Activated CD8-positive, alpha-beta memory T cell treated with anti-CD3 and anti-CD28 coated beads for 48 hours (primary cell): ENCODE measurements around the gene KDM2A.

ENCODE experiments used
- DNase-seq, 3 experiments: peaks; one replicate each; pipeline ENCODE4 v3.0.0-alpha.2; 2020; ENCODE audit warnings: low read depth in 2 of 3, low spot score in 2 of 3

Gene KDM2A

GRCh38 chr11:67300256-67300755 lies 181.2 kb downstream of the KDM2A start:
- no peak for DNase-seq

- no peak for DNase-seq
These were observed 181.8 kb downstream of the KDM2A start for GRCh38 chr11:67300756-67301312.

GRCh38 chr11:67301313-67301921 lies 182.4 kb downstream of the KDM2A start:
- no peak for DNase-seq

GRCh38 chr11:67301951-67302516 lies 183.0 kb downstream of the KDM2A start:
- no peak for DNase-seq

- DNase-seq = no peak
These were observed 183.6 kb downstream of the KDM2A start for GRCh38 chr11:67302571-67303131.

- peak in 1 of 3 experiments; percentile 34 for DNase-seq
These were observed 184.2 kb downstream of the KDM2A start, which contains the start of gene SSH3 for GRCh38 chr11:67303132-67303834. Gene SSH3, plus strand, starts transcription at chr11:67303530. Its CDS starts 96 bp downstream, at chr11:67303626.

- no peak for DNase-seq
These were observed 184.9 kb downstream of the KDM2A start for GRCh38 chr11:67303835-67304411.

GRCh38 chr11:67304511-67305113 lies 185.5 kb downstream of the KDM2A start:
- DNase-seq = no peak

- DNase-seq = no peak
These were observed 187.9 kb downstream of the KDM2A start for GRCh38 chr11:67306769-67307544.

GRCh38 chr11:67307545-67308001 lies 188.5 kb downstream of the KDM2A start:
- no peak for DNase-seq
